Measurements from ENCODE around the gene GJC2.
A peak's percentile ranks its signal among the peaks of the same experiment; 100 is the strongest.

Gene GJC2

GRCh38 chr1:228136901-228137300 is 12.8 kb upstream of the GJC2 start:
- no peak for ATAC-seq
- DNase-seq: peak in 1 of 2 donors; percentile 23
- H3K27me3 Mint-ChIP-seq: no peaks in the 10 kb centered on the region
- peaks cover 9% of the 10 kb centered on the region for H3K4me1 Mint-ChIP-seq
- H3K9me3 Mint-ChIP-seq: no peaks in the 10 kb centered on the region
- H3K4me3 Mint-ChIP-seq: no peak overlapping the region
- no peak overlapping the region for H3K27ac Mint-ChIP-seq

DNA sequence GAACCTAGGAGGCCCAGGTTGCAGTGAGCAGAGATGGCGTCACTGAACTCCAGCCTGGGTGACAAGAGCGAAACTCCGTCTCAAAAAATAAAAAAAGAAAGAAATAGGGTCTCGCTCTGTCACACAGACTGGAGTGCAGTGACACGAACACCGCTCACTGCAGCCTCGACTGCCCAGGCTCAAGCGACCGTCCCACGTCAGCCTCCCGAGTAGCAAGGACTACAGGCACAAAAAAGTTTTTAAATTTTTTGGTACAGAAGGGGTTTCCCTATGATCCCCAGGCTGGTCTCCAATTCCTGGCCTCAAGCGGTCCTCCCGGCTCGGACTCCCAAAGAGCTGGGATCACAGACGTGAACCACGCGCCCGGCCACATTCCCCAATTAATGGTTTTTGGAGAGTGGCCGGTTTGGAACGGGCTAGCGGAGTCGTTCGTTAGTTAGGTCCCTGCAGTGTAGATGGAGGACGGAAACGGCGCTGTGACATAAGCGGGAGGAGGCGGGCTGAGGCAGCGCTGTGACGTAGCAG is 10.3 kb upstream of the GJC2 start:
- DNase-seq (no peak), ATAC-seq (no peak)
- peak overlapping the region; percentile 74 to 95 for H3K27ac Mint-ChIP-seq
- no peaks in the 10 kb centered on the region for H3K9me3 Mint-ChIP-seq
- H3K27me3 Mint-ChIP-seq: no peaks in the 10 kb centered on the region
- peaks cover 35% of the 10 kb centered on the region for H3K4me1 Mint-ChIP-seq
- peak overlapping the region; percentile 98 for H3K4me3 Mint-ChIP-seq

DNA sequence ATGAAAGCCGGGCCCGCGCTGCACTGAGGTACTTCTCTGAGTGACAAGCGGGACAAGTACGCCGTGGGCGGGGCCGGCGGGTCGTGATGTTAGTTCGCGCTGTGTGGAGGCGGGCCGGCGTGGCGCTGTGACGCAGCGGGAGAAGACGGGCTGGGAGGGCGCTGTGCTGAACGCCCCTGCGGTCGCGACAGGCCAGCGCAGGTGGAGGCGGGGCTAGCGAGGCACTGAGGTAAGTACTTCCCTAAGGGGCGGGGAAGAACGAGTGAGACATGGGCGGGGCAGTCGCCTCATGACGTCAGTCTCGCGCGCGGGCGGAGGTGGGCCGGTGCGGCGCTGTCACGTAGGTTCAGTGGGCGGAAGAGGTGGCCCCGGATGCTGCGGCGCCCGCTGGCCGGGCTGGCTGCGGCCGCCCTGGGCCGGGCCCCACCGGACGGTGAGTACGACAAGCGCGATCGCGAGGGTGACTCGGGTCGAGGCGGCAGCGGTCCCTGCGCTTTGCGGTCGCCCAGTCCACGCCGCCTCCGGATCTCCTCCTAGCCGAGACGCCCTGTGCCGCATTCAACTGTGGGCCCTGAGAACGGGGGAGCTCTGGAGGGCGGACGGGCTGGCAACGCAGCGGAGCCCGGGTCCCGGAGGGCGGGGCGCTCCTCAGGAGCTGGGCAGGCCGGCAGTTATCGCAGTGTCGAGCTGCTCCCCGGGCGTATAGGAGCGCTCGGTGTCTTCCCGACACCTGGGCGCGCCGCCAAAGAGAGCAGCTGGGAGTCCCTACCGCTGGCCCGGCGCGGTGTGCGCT is 9.6 kb upstream of the GJC2 start, which contains the start of gene GUK1:
TSS of gene GUK1 (plus strand) at position 349 of the 793 bp plus-strand sequence. CDS start at position 373, 24 bp downstream.
- H3K27ac Mint-ChIP-seq: peak within 1 kb of the TSS; percentile 94 to 96
- ATAC-seq: peak; percentile 92
- H3K4me1 Mint-ChIP-seq: peaks cover 41% of the 10 kb centered on the region
- peak within 1 kb of the TSS; percentile 98 for H3K4me3 Mint-ChIP-seq
- no peaks in the 10 kb centered on the region for H3K9me3 Mint-ChIP-seq
- H3K27me3 Mint-ChIP-seq: no peaks in the 10 kb centered on the region
- peak; percentile 100 for DNase-seq

GRCh38 chr1:228140724-228141225 is 9.0 kb upstream of the GJC2 start:
- peaks cover 44% of the 10 kb centered on the region for H3K4me1 Mint-ChIP-seq
- H3K27me3 Mint-ChIP-seq: no peaks in the 10 kb centered on the region
- H3K9me3 Mint-ChIP-seq: no peaks in the 10 kb centered on the region
- ATAC-seq (no peak), DNase-seq (peak in 1 of 2 donors; percentile 30)
- H3K4me3 Mint-ChIP-seq: peak overlapping the region; percentile 98
- peak overlapping the region; percentile 94 to 96 for H3K27ac Mint-ChIP-seq

DNA sequence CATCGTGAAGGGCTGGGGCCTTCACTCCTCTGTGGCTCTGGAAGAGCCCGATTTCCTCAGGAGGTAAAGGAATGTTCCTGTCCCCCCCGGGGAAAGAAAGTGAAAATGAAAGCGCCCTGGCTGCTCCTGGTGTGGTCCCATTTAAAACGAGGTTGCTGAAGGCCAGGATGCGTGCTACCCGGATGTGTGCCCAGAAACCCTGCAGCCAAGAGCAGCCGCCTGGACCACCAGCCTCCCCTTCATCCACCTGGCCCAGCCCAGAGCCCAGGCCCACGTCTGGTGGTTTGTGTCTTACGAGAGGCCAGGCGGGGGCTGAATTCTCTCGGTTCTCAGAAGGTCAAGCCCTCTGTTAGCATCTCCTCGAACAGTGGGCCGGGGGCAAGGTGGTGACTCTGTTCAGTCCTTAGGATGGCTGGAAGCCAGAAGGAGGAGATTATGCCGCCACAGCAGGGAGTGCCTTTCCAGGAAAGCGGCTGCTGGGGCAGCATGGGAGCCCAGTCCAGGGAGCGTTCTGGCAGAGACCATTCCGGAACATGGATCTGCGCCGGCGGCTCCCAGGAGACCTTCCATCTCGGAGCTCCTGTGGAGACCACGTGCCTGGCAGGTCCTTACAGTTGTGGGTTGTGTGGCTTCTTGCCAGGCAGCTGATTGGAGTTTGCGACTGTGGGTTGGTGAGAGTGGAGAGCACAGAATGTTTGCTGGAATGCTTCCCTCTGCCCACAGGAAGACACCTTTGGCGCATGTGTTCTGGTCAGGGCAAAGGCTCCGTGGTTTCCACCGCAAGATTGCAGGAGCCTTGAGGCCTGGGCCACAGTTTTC is 8.3 kb upstream of the GJC2 start:
- Mint-ChIP-seq H3K27me3 (no peaks in the 10 kb centered on the region), H3K4me1 (peaks cover 47% of the 10 kb centered on the region), H3K27ac (peak overlapping the region; percentile 94 to 96), H3K9me3 (no peaks in the 10 kb centered on the region), H3K4me3 (peak overlapping the region; percentile 98)
- DNase-seq (peak in 1 of 2 donors; percentile 32), ATAC-seq (no peak)

DNA sequence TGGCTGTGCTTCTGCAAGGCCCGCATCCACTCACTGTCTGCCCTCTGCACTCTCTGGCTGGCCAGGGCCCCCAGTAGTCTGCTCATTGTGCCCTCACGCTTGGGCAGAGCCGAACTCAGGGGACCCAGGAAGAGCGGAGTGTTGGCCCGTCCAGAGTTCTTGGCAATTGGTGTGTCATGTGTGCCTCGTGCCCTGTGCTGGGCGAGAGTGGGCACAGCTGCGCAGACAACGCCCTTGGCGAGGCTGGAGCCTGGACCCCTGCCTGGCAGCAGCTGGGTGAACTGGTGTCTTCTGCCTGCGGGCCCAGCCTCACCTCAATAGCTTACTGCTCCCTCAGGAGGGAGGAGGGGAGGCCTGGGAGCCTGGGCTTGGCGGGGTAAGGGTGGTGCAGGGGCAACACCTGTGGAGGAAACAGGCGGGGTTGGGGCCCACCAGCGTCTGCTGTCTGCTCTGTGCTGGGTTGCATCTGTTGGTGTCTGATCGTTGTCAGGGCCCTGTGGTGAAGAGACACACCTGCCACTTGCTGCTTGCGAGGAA is 7.5 kb upstream of the GJC2 start:
- H3K27ac Mint-ChIP-seq: peak overlapping the region in 1 of 2 donors; percentile 94
- H3K4me3 Mint-ChIP-seq: peak overlapping the region; percentile 98
- peaks cover 47% of the 10 kb centered on the region for H3K4me1 Mint-ChIP-seq
- DNase-seq: no peak
- H3K27me3 Mint-ChIP-seq: no peaks in the 10 kb centered on the region
- no peak for ATAC-seq
- no peaks in the 10 kb centered on the region for H3K9me3 Mint-ChIP-seq

- DNase-seq (peak in 1 of 2 donors; percentile 13), ATAC-seq (no peak)
- Mint-ChIP-seq H3K27me3 (no peaks in the 10 kb centered on the region), H3K9me3 (no peaks in the 10 kb centered on the region), H3K27ac (peak overlapping the region; percentile 46 to 94), H3K4me3 (peak overlapping the region; percentile 98), H3K4me1 (peaks cover 47% of the 10 kb centered on the region)
Measured at GRCh38 chr1:228142701-228143136, 7.0 kb upstream of the GJC2 start.

- DNase-seq (no peak), ATAC-seq (no peak)
- Mint-ChIP-seq H3K27me3 (no peaks in the 10 kb centered on the region), H3K4me3 (peak overlapping the region; percentile 24 to 98), H3K27ac (peak overlapping the region in 1 of 2 donors; percentile 71), H3K4me1 (peaks cover 47% of the 10 kb centered on the region), H3K9me3 (no peaks in the 10 kb centered on the region)
Measured at GRCh38 chr1:228143480-228144192, 6.1 kb upstream of the GJC2 start.

DNA sequence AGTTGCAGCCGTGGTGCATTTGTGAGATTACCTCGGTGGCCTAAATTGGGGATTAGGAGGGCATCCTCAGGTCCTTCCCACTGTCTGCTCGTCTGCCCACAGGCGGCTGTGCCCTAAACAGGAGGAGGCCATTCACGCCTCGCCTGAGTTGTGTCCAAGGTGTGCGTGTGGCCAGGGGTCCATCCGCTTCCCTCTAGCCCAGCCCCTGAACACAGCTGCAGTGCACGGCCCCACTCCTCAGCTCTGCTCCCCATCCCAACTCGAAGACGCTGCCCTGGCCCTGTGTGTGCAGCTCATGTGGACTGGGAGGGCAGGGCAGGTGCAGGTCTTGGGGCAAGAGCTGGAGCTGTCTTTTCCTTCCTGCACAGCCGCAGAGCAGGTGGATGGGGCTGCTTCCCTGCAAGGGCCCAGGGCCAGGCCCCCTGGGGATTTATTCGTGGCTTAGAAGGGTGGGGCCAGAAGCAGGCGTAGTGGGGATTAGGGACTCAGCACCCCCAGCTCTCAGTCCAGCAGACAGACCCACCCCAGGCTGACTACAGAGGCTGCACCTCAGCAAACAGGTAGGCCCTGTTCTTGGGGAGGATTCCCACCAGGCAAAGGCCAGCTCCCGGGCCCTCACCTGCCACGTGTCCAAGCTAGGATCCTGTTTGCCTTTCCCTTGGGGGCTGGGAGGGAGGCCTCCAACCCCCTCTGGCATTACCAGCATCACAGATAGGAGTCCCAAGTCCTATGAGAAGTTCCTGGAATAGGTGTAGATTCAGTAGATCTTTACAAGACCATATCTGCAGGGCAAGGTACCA is 5.3 kb upstream of the GJC2 start:
- peaks cover 47% of the 10 kb centered on the region for H3K4me1 Mint-ChIP-seq
- no peak overlapping the region for H3K4me3 Mint-ChIP-seq
- no peaks in the 10 kb centered on the region for H3K9me3 Mint-ChIP-seq
- ATAC-seq (no peak), DNase-seq (no peak)
- no peak overlapping the region for H3K27ac Mint-ChIP-seq
- H3K27me3 Mint-ChIP-seq: no peaks in the 10 kb centered on the region

- Mint-ChIP-seq H3K9me3 (no peaks in the 10 kb centered on the region), H3K27ac (no peak overlapping the region), H3K27me3 (no peaks in the 10 kb centered on the region), H3K4me3 (no peak overlapping the region), H3K4me1 (peaks cover 47% of the 10 kb centered on the region)
- ATAC-seq: no peak
- no peak for DNase-seq
Measured at GRCh38 chr1:228144993-228145343, 4.8 kb upstream of the GJC2 start.

- DNase-seq (no peak), ATAC-seq (no peak)
- Mint-ChIP-seq H3K4me3 (no peak overlapping the region), H3K27me3 (no peaks in the 10 kb centered on the region), H3K4me1 (peaks cover 47% of the 10 kb centered on the region), H3K9me3 (no peaks in the 10 kb centered on the region), H3K27ac (no peak overlapping the region)
Measured at GRCh38 chr1:228145463-228146416, 4.0 kb upstream of the GJC2 start.

DNA sequence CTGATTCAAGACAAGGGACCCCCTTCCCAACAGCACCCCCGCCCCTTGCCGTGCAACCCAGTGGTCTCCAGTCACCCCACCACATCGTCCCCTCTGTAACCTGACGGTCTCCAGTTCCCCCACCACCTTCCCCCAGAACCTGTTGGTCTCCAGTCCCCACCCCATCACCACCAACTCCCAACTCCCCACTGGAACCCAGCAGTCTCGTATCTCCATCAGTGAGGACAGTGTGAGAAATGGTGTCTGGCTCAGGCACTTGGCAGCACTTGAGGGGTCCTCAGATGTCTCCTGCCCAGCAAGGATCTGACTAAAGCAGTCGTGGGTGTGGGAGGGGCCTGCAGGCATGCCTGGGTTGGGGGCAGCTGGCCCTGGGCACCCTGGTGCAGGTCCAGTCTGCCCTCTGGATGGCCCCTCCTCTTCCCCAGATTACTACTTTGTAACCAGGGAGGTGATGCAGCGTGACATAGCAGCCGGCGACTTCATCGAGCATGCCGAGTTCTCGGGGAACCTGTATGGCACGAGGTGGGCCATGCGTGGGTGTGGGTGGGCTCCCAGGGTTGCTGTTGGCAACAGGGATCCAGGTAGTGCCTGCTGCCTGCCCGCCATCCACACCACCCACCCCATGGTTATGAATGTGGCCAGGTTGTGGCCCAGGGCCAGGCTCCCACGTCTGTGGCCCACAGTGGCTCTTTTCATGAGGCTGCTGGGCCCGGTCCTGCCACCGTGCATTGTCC is 3.1 kb upstream of the GJC2 start:
- peaks cover 47% of the 10 kb centered on the region for H3K4me1 Mint-ChIP-seq
- H3K27me3 Mint-ChIP-seq: no peaks in the 10 kb centered on the region
- peak overlapping the region; percentile 46 to 55 for H3K27ac Mint-ChIP-seq
- H3K9me3 Mint-ChIP-seq: no peaks in the 10 kb centered on the region
- ATAC-seq: no peak
- H3K4me3 Mint-ChIP-seq: no peak overlapping the region
- no peak for DNase-seq

GRCh38 chr1:228147151-228147693 is 2.5 kb upstream of the GJC2 start:
- no peaks in the 10 kb centered on the region for H3K27me3 Mint-ChIP-seq
- ATAC-seq (no peak), DNase-seq (no peak)
- no peaks in the 10 kb centered on the region for H3K9me3 Mint-ChIP-seq
- no peak overlapping the region for H3K4me3 Mint-ChIP-seq
- H3K4me1 Mint-ChIP-seq: peaks cover 43% of the 10 kb centered on the region
- no peak overlapping the region for H3K27ac Mint-ChIP-seq

Data from stimulated activated naive CD8-positive, alpha-beta T cell treated with anti-CD3 and anti-CD28 coated beads, Interleukin-15, amount 100 ng/mL, for 72 hours (primary cell).